WTC11 (cell line): ENCODE data around the gene UPF1. TPM values are rescaled to one million over a fixed set of nuclear protein-coding genes. Genes with fewer than 3 reads are reported as not detected.

Experiments used
- ATAC-seq: fragments of 200-7000 bp; cut with Tn5 transposase; 2 replicates; pipeline ENCODE4 v1.10.0; 2021; ENCODE audit warnings: mild to moderate bottlenecking, moderate library complexity
- CTCF ChIA-PET: fragments of 300-600 bp; sonication (Branson Sonifier 250); formaldehyde crosslinking; loops from one replicate; lab custom pipeline; 2021; ENCODE audit warnings: antibody characterized with exemption; lab: Charles Lee
- POLR2A ChIA-PET: fragments of 350-600 bp; sonication (Branson Sonifier 250); formaldehyde crosslinking; loops from one replicate; lab custom pipeline; 2021; ENCODE audit warnings: antibody characterized with exemption; lab: Charles Lee
- DNase-seq: peaks from one replicate; pipeline ENCODE4 v3.0.0; 2021; ENCODE audit warnings: low spot score
- H3K27ac Mint-ChIP-seq: 2 replicates; pipeline ENCODE4 v1.8.0; 2021; ENCODE audit warnings: mixed read lengths
- H3K27me3 Mint-ChIP-seq: 2 replicates; pipeline ENCODE4 v1.8.0; 2021; ENCODE audit warnings: low read depth, mild to moderate bottlenecking, moderate library complexity, mixed read lengths
- H3K36me3 Mint-ChIP-seq: 2 replicates; pipeline ENCODE4 v1.8.0; 2021; ENCODE audit warnings: mixed read lengths
- H3K4me1 Mint-ChIP-seq: 2 replicates; pipeline ENCODE4 v1.8.0; 2022; ENCODE audit warnings: mixed read lengths
- H3K4me3 Mint-ChIP-seq: 2 replicates; pipeline ENCODE4 v1.8.0; 2021; ENCODE audit warnings: mild to moderate bottlenecking, moderate library complexity, mixed read lengths
- H3K9me3 Mint-ChIP-seq: 2 replicates; pipeline ENCODE4 v1.8.0; 2021; ENCODE audit warnings: mixed read lengths
- ATF1 ChIP-seq: sonication (generic); formaldehyde crosslinking; IDR thresholded peaks from 2 replicates; pipeline ENCODE4 v1.8.1; 2023; ENCODE audit warnings: mild to moderate bottlenecking, moderate library complexity, missing genetic modification reagents
- CREB1 ChIP-seq: sonication (generic); formaldehyde crosslinking; IDR thresholded peaks from 2 replicates; pipeline ENCODE4 v1.8.0; 2023; ENCODE audit warnings: mild to moderate bottlenecking, missing genetic modification reagents
- CREM ChIP-seq: sonication (generic); formaldehyde crosslinking; IDR thresholded peaks from 2 replicates; pipeline ENCODE4 v1.8.1; 2022; ENCODE audit warnings: mild to moderate bottlenecking, missing genetic modification reagents, moderate library complexity
- ESRRA ChIP-seq: sonication (generic); formaldehyde crosslinking; IDR thresholded peaks from 2 replicates; pipeline ENCODE4 v1.8.1; 2022; ENCODE audit warnings: mild to moderate bottlenecking, missing genetic modification reagents, borderline replicate concordance
- ETV6 ChIP-seq: sonication (generic); formaldehyde crosslinking; IDR thresholded peaks from 2 replicates; pipeline ENCODE4 v1.8.1; 2022; ENCODE audit warnings: mild to moderate bottlenecking, missing genetic modification reagents
- GABPB1 ChIP-seq: sonication (generic); formaldehyde crosslinking; IDR thresholded peaks from 2 replicates; pipeline ENCODE4 v1.8.1; 2023; ENCODE audit warnings: mild to moderate bottlenecking, missing genetic modification reagents
- GTF2I ChIP-seq: fragments of 250-450 bp; sonication (Bioruptor Pico); conservative IDR thresholded peaks from 2 replicates; pipeline ENCODE4 v1.4.0; 2021; ENCODE audit warnings: mild to moderate bottlenecking
- KAT7 ChIP-seq: sonication (generic); formaldehyde crosslinking; IDR thresholded peaks from 2 replicates; pipeline ENCODE4 v1.8.1; 2023; ENCODE audit warnings: missing genetic modification reagents, mild to moderate bottlenecking, borderline replicate concordance
- NFATC4 ChIP-seq: fragments of 250-450 bp; sonication (Bioruptor Pico); IDR thresholded peaks from 2 replicates; pipeline ENCODE4 v1.9.0; 2021; ENCODE audit warnings: mild to moderate bottlenecking
- RORB ChIP-seq: fragments of 250-450 bp; sonication (Bioruptor Pico); IDR thresholded peaks from 2 replicates; pipeline ENCODE4 v1.9.0; 2021; ENCODE audit warnings: mild to moderate bottlenecking
- SMAD4 ChIP-seq: sonication (generic); formaldehyde crosslinking; IDR thresholded peaks from 2 replicates; pipeline ENCODE4 v1.8.0; 2022; ENCODE audit warnings: mild to moderate bottlenecking, missing genetic modification reagents
- SOX15 ChIP-seq: fragments of 250-450 bp; sonication (Bioruptor Pico); IDR thresholded peaks from 2 replicates; pipeline ENCODE4 v1.9.0; 2021; ENCODE audit warnings: mild to moderate bottlenecking
- SP1 ChIP-seq: sonication (generic); formaldehyde crosslinking; conservative IDR thresholded peaks from 2 replicates; pipeline ENCODE4 v1.8.1; 2022; ENCODE audit warnings: missing genetic modification reagents
- TEAD1 ChIP-seq: sonication (generic); formaldehyde crosslinking; IDR thresholded peaks from 2 replicates; pipeline ENCODE4 v1.8.0; 2022; ENCODE audit warnings: mild to moderate bottlenecking, missing genetic modification reagents
- ZNF138 ChIP-seq: sonication (generic); formaldehyde crosslinking; conservative IDR thresholded peaks from 2 replicates; pipeline ENCODE4 v1.8.1; 2022; ENCODE audit warnings: mild to moderate bottlenecking, moderate library complexity, missing genetic modification reagents
- total RNA-seq: library from RNA; stranded (reverse); gene quantifications from 3 replicates; pipeline ENCODE4 v1.2.3, GENCODE V29; 2021
- TF ChIP-seq, protein P1 (sequence below): fragments of 250-450 bp; sonication (Bioruptor Pico); IDR thresholded peaks from 2 replicates; pipeline ENCODE4 v1.9.0; 2021; ENCODE audit warnings: mild to moderate bottlenecking
- TF ChIP-seq, protein P2 (sequence below): fragments of 250-450 bp; sonication (Bioruptor Pico); conservative IDR thresholded peaks from 2 replicates; pipeline ENCODE4 v1.9.0; 2021; ENCODE audit warnings: mild to moderate bottlenecking
- TF ChIP-seq, protein P3 (sequence below): sonication (generic); formaldehyde crosslinking; IDR thresholded peaks from 2 replicates; pipeline ENCODE4 v1.8.1; 2023; ENCODE audit warnings: mild to moderate bottlenecking, moderate library complexity, missing genetic modification reagents
- TF ChIP-seq, protein P4 (sequence below): sonication (generic); formaldehyde crosslinking; IDR thresholded peaks from 2 replicates; pipeline ENCODE4 v1.8.0; 2023; ENCODE audit warnings: mild to moderate bottlenecking, missing genetic modification reagents
- TF ChIP-seq, protein P5 (sequence below): sonication (generic); formaldehyde crosslinking; IDR thresholded peaks from 2 replicates; pipeline ENCODE4 v1.8.0; 2022; ENCODE audit warnings: missing genetic modification reagents
- TF ChIP-seq, protein P6 (sequence below): fragments of 250-450 bp; sonication (Bioruptor Pico); IDR thresholded peaks from 2 replicates; pipeline ENCODE4 v1.9.0; 2021; ENCODE audit warnings: moderate library complexity, mild to moderate bottlenecking, inconsistent platforms, borderline replicate concordance
- TF ChIP-seq, protein P7 (sequence below): sonication (generic); formaldehyde crosslinking; IDR thresholded peaks from 2 replicates; pipeline ENCODE4 v1.8.1; 2022; ENCODE audit warnings: mild to moderate bottlenecking, moderate library complexity, missing genetic modification reagents

UPF1 gene
- total RNA-seq, 1 experiment from 2014 or later, result 82.5 TPM

DNA sequence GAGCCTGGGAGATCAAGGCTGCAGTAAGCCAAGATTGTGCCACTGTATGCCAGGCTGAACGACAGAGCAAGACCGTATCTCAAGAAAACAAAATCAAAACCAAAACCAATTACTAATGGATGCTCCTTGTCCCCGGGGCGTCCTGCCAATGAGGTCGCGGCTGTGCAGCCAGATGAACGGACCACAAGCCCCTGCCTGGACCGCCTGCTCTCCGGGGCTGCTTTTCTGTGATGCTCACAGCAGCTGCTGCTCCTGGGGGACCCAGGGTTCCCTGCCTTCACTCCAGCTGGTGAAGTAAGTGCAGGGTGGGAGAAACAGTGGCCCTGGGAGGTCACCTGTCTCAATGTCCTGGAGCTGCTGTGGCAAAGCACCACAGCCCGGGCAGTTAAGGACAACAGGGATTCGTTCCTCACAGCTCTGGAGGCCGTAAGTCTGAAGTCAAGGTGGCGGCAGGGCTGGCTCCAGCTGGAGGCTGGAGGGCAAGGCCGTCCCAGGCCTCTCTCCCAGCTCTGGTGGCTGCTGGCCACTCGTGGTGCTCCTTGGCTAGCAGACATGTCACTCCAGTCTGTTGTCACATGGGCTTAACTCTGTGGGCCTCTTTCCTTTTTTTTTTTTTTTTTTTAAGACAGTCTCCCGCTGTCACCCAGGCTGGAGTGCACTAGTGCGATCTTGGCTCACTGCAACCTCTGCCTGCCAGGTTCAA lies 77.3 kb downstream of the UPF1 start (continued):
- TF ChIP-seq, protein P1, sequence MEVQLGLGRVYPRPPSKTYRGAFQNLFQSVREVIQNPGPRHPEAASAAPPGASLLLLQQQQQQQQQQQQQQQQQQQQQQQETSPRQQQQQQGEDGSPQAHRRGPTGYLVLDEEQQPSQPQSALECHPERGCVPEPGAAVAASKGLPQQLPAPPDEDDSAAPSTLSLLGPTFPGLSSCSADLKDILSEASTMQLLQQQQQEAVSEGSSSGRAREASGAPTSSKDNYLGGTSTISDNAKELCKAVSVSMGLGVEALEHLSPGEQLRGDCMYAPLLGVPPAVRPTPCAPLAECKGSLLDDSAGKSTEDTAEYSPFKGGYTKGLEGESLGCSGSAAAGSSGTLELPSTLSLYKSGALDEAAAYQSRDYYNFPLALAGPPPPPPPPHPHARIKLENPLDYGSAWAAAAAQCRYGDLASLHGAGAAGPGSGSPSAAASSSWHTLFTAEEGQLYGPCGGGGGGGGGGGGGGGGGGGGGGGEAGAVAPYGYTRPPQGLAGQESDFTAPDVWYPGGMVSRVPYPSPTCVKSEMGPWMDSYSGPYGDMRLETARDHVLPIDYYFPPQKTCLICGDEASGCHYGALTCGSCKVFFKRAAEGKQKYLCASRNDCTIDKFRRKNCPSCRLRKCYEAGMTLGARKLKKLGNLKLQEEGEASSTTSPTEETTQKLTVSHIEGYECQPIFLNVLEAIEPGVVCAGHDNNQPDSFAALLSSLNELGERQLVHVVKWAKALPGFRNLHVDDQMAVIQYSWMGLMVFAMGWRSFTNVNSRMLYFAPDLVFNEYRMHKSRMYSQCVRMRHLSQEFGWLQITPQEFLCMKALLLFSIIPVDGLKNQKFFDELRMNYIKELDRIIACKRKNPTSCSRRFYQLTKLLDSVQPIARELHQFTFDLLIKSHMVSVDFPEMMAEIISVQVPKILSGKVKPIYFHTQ (CRISPR knock-in tag), result no peak
- TF ChIP-seq ETV6 (CRISPR knock-in tag) (no peak), ZNF138 (CRISPR knock-in tag) (no peak)

DNA sequence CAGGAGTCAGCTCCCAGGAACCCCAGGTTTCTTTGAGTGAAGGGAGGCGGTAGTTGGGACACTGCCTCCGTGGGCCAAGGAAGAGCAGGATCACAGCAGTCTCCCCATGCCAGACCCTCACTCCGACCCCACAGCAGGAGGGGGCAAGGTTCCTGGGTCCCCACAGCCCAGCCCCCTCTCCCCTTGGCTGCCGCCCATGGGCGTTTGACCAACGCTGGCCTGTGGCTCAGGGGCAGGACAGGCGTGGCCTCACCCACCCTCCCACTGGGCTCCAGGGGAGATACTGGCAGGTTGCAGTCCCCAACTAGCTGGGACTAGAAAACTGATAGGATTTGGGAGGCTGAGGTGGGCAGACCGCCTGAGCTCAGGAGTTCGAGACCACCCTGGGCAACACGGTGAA lies 78.3 kb downstream of the UPF1 start:
- POLR2A ChIA-PET, result interaction anchor here (0.6 kb wide), 1 partner anchor 19 kb away, joined by 3 read pairs; no protein-coding TSS in a partner anchor
- TF ChIP-seq GABPB1 (CRISPR knock-in tag) (no peak), NFATC4 (CRISPR knock-in tag) (no peak), SOX15 (CRISPR knock-in tag) (no peak), KAT7 (CRISPR knock-in tag) (no peak), RORB (CRISPR knock-in tag) (no peak), SP1 (CRISPR knock-in tag) (no peak), CREB1 (CRISPR knock-in tag) (no peak), ESRRA (CRISPR knock-in tag) (no peak), GTF2I (CRISPR knock-in tag) (no peak), CREM (CRISPR knock-in tag) (no peak), TEAD1 (CRISPR knock-in tag) (no peak), ATF1 (no peak), SMAD4 (CRISPR knock-in tag) (no peak)
- TF ChIP-seq, protein P2, sequence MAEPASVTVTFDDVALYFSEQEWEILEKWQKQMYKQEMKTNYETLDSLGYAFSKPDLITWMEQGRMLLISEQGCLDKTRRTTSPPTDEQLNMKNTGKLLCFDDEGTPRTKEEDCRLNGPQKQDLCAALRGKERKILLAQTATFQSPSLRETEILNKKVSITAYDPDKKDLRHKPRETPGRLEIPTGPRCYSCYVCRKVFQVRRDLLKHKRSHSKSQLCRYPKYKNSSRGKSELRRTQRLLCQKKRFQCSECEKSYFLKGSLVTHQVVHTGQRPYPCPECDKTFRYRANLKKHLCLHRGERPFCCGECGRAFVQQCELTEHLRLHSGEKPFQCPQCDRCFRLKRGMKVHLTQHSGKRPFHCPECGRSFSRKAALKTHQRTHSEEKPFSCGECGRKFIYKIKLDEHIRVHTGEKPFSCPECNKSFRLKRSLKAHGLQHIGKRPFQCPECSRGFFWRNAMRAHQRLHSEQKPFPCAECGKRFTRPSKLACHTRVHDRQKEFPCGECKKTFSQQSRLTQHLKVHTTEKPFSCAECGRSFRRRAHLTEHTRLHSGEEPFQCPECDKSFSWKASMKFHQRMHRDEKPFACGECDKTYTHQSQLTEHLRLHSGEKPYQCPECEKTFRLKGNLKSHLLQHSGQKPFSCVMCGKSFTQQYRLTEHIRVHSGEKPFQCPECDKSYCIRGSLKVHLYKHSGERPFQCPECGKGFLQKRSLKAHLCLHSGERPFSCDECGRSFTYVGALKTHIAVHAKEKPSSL, result no peak
- TF ChIP-seq, protein P3, sequence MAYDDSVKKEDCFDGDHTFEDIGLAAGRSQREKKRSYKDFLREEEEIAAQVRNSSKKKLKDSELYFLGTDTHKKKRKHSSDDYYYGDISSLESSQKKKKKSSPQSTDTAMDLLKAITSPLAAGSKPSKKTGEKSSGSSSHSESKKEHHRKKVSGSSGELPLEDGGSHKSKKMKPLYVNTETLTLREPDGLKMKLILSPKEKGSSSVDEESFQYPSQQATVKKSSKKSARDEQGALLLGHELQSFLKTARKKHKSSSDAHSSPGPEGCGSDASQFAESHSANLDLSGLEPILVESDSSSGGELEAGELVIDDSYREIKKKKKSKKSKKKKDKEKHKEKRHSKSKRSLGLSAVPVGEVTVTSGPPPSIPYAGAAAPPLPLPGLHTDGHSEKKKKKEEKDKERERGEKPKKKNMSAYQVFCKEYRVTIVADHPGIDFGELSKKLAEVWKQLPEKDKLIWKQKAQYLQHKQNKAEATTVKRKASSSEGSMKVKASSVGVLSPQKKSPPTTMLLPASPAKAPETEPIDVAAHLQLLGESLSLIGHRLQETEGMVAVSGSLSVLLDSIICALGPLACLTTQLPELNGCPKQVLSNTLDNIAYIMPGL (CRISPR knock-in tag), result no peak
- TF ChIP-seq, protein P4, sequence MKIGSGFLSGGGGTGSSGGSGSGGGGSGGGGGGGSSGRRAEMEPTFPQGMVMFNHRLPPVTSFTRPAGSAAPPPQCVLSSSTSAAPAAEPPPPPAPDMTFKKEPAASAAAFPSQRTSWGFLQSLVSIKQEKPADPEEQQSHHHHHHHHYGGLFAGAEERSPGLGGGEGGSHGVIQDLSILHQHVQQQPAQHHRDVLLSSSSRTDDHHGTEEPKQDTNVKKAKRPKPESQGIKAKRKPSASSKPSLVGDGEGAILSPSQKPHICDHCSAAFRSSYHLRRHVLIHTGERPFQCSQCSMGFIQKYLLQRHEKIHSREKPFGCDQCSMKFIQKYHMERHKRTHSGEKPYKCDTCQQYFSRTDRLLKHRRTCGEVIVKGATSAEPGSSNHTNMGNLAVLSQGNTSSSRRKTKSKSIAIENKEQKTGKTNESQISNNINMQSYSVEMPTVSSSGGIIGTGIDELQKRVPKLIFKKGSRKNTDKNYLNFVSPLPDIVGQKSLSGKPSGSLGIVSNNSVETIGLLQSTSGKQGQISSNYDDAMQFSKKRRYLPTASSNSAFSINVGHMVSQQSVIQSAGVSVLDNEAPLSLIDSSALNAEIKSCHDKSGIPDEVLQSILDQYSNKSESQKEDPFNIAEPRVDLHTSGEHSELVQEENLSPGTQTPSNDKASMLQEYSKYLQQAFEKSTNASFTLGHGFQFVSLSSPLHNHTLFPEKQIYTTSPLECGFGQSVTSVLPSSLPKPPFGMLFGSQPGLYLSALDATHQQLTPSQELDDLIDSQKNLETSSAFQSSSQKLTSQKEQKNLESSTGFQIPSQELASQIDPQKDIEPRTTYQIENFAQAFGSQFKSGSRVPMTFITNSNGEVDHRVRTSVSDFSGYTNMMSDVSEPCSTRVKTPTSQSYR (CRISPR knock-in tag), result no peak
- TF ChIP-seq, protein P5, sequence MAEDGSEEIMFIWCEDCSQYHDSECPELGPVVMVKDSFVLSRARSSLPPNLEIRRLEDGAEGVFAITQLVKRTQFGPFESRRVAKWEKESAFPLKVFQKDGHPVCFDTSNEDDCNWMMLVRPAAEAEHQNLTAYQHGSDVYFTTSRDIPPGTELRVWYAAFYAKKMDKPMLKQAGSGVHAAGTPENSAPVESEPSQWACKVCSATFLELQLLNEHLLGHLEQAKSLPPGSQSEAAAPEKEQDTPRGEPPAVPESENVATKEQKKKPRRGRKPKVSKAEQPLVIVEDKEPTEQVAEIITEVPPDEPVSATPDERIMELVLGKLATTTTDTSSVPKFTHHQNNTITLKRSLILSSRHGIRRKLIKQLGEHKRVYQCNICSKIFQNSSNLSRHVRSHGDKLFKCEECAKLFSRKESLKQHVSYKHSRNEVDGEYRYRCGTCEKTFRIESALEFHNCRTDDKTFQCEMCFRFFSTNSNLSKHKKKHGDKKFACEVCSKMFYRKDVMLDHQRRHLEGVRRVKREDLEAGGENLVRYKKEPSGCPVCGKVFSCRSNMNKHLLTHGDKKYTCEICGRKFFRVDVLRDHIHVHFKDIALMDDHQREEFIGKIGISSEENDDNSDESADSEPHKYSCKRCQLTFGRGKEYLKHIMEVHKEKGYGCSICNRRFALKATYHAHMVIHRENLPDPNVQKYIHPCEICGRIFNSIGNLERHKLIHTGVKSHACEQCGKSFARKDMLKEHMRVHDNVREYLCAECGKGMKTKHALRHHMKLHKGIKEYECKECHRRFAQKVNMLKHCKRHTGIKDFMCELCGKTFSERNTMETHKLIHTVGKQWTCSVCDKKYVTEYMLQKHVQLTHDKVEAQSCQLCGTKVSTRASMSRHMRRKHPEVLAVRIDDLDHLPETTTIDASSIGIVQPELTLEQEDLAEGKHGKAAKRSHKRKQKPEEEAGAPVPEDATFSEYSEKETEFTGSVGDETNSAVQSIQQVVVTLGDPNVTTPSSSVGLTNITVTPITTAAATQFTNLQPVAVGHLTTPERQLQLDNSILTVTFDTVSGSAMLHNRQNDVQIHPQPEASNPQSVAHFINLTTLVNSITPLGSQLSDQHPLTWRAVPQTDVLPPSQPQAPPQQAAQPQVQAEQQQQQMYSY (CRISPR knock-in tag), result no peak
- TF ChIP-seq, protein P6, sequence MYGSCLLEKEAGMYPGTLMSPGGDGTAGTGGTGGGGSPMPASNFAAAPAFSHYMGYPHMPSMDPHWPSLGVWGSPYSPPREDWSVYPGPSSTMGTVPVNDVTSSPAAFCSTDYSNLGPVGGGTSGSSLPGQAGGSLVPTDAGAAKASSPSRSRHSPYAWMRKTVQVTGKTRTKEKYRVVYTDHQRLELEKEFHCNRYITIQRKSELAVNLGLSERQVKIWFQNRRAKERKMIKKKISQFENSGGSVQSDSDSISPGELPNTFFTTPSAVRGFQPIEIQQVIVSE (CRISPR knock-in tag), result no peak
- TF ChIP-seq, protein P7, sequence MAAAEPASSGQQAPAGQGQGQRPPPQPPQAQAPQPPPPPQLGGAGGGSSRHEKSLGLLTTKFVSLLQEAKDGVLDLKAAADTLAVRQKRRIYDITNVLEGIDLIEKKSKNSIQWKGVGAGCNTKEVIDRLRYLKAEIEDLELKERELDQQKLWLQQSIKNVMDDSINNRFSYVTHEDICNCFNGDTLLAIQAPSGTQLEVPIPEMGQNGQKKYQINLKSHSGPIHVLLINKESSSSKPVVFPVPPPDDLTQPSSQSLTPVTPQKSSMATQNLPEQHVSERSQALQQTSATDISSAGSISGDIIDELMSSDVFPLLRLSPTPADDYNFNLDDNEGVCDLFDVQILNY (CRISPR knock-in tag), result no peak

More for the DNA sequence above, 78.3 kb downstream of the UPF1 start:
- peaks cover 14% of the 10 kb centered on the region for H3K36me3 Mint-ChIP-seq
- no peaks in the 10 kb centered on the region for H3K27me3 Mint-ChIP-seq
- no peak overlapping the region for H3K4me3 Mint-ChIP-seq
- DNase-seq (no peak), ATAC-seq (no peak)
- H3K4me1 Mint-ChIP-seq, result no peaks in the 10 kb centered on the region
- CTCF ChIA-PET, result interaction anchor here (0.7 to 1.1 kb wide), 3 partner anchors 9 to 391 kb away, joined by 3 to 5 read pairs (median 4); partner anchors contain the start of genes COPE and DDX49
- H3K27ac Mint-ChIP-seq, result no peak overlapping the region
- no peaks in the 10 kb centered on the region for H3K9me3 Mint-ChIP-seq
